DND-41 (cell line): ENCODE measurements around the gene DLK1.

Source experiments
- ATAC-seq: fragments of 200-7000 bp; cut with Tn5 transposase; 3 replicates; pipeline ENCODE4 v1.9.1; 2021; ENCODE audit warnings: low read depth; ENCODE audit not compliant: insufficient read depth
- DNase-seq: peaks from one replicate; pipeline ENCODE4 v3.0.0-alpha.2; 2020
- H2AFZ ChIP-seq: 2 replicates; pipeline ENCODE4 v1.6.0; 2012; ENCODE audit warnings: low read depth, low read length
- H3K27ac ChIP-seq: 2 replicates; pipeline ENCODE4 v1.5.1; 2012; ENCODE audit warnings: low read length, inconsistent platforms
- H3K27me3 ChIP-seq: fragments of 200-600 bp; sonication (generic); 2 replicates; pipeline ENCODE4 v1.6.0; 2012; ENCODE audit warnings: low read length, mild to moderate bottlenecking, inconsistent platforms; ENCODE audit not compliant: insufficient read depth, poor library complexity
- H3K36me3 ChIP-seq: 2 replicates; pipeline ENCODE4 v1.5.1; 2012; ENCODE audit warnings: low read length, inconsistent platforms; ENCODE audit not compliant: insufficient read depth
- H3K4me1 ChIP-seq: 2 replicates; pipeline ENCODE4 v1.5.1; 2012; ENCODE audit warnings: mild to moderate bottlenecking, low read length; ENCODE audit not compliant: insufficient read depth
- H3K4me2 ChIP-seq: 2 replicates; pipeline ENCODE4 v1.6.0; 2012; ENCODE audit warnings: mild to moderate bottlenecking, moderate library complexity, low read length, inconsistent platforms; ENCODE audit not compliant: insufficient read depth
- H3K4me3 ChIP-seq, 2 experiments: fragments of 200-600 bp in 1 of 2; shearing (Covaris generic) in 1 of 2; 2 replicates each; pipeline ENCODE4 v1.5.1; 2012 to 2016; ENCODE audit warnings: inconsistent platforms in 2 of 2, low read length in 2 of 2, mild to moderate bottlenecking in 2 of 2, low read depth in 1 of 2, moderate library complexity in 1 of 2
- H3K79me2 ChIP-seq: 2 replicates; pipeline ENCODE4 v1.6.0; 2012; ENCODE audit warnings: low read length, inconsistent platforms; ENCODE audit not compliant: insufficient read depth
- H3K9ac ChIP-seq: 2 replicates; pipeline ENCODE4 v1.6.0; 2012; ENCODE audit warnings: low read depth, mild to moderate bottlenecking, inconsistent platforms, low read length, moderate library complexity
- H3K9me3 ChIP-seq: 2 replicates; pipeline ENCODE4 v1.5.1; 2012; ENCODE audit warnings: low read length, moderate library complexity, mild to moderate bottlenecking, inconsistent platforms; ENCODE audit not compliant: insufficient read depth, severe bottlenecking
- H4K20me1 ChIP-seq: 2 replicates; pipeline ENCODE4 v1.6.0; 2012; ENCODE audit warnings: low read length; ENCODE audit not compliant: insufficient read depth
- CTCF ChIP-seq: IDR thresholded peaks from 2 replicates; pipeline ENCODE4 v1.5.1; 2012; ENCODE audit warnings: borderline replicate concordance, low read length, moderate library complexity, mild to moderate bottlenecking; ENCODE audit not compliant: poor library complexity, severe bottlenecking; ENCODE audit errors: extremely low read depth
- EZH2 ChIP-seq: IDR thresholded peaks from 3 replicates; pipeline ENCODE4 v1.6.1; 2012; ENCODE audit warnings: borderline replicate concordance, low read depth, mild to moderate bottlenecking, moderate library complexity, low read length, inconsistent platforms; ENCODE audit not compliant: severe bottlenecking

The DLK1 gene

GRCh38 chr14:100726550-100727085 is at the start of gene DLK1:
TSS of gene DLK1 (plus strand) at chr14:100726892. CDS start at chr14:100727069, 177 bp downstream.
- Histone ChIP-seq H3K79me2 (no peaks in the 10 kb centered on the region), H3K36me3 (no peaks in the 10 kb centered on the region), H3K9ac (no peak within 1 kb of the TSS), H4K20me1 (no peaks in the 10 kb centered on the region), H3K27ac (no peak within 1 kb of the TSS), H3K4me3 (no peak within 1 kb of the TSS), H2AFZ (no peak within 1 kb of the TSS), H3K4me1 (no peaks in the 10 kb centered on the region), H3K9me3 (no peaks in the 10 kb centered on the region), H3K4me2 (no peak within 1 kb of the TSS), H3K27me3 (peaks cover 11% of the 10 kb centered on the region)
- TF ChIP-seq EZH2 (no peak), CTCF (no peak)
- DNase-seq (no peak), ATAC-seq (no peak)

GRCh38 chr14:100677152-100677551 is 49.5 kb upstream of the DLK1 start:
- Histone ChIP-seq H3K4me2 (no peak overlapping the region), H3K79me2 (no peaks in the 10 kb centered on the region), H3K4me1 (no peaks in the 10 kb centered on the region), H2AFZ (no peak overlapping the region), H4K20me1 (no peaks in the 10 kb centered on the region), H3K27me3 (peaks cover 44% of the 10 kb centered on the region), H3K36me3 (no peaks in the 10 kb centered on the region), H3K9ac (no peak overlapping the region), H3K9me3 (no peaks in the 10 kb centered on the region), H3K4me3 (no peak overlapping the region), H3K27ac (no peak overlapping the region)
- DNase-seq (no peak), ATAC-seq (peak; percentile 6; the same call in 1 of the 3 replicates)
- TF ChIP-seq CTCF (no peak), EZH2 (no peak)

GRCh38 chr14:100677554-100678468 is 48.9 kb upstream of the DLK1 start:
- no peak for DNase-seq

More at GRCh38 chr14:100677554-100678468, 48.9 kb upstream of the DLK1 start:
- Histone ChIP-seq H3K4me2 (no peak overlapping the region), H3K36me3 (no peaks in the 10 kb centered on the region), H3K4me1 (no peaks in the 10 kb centered on the region), H3K27me3 (peaks cover 37% of the 10 kb centered on the region), H3K27ac (no peak overlapping the region), H2AFZ (no peak overlapping the region), H3K4me3 (no peak overlapping the region), H3K79me2 (no peaks in the 10 kb centered on the region), H3K9ac (no peak overlapping the region), H3K9me3 (no peaks in the 10 kb centered on the region), H4K20me1 (no peaks in the 10 kb centered on the region)
- TF ChIP-seq CTCF (no peak), EZH2 (no peak)
- peak; percentile 36 for ATAC-seq
